Tibial nerve (tissue), 4 donors: ENCODE results near the gene CTRB2.

Experiments
- EP300 ChIP-seq, 2 donors: sonication (generic); formaldehyde crosslinking; IDR thresholded peaks; one replicate each; pipeline ENCODE4 v1.6.1; 2017; ENCODE audit warnings: antibody characterized with exemption in 2 of 2, mild to moderate bottlenecking in 1 of 2
- POLR2A ChIP-seq, 2 donors: fragments of 450-650 bp; IDR thresholded peaks; one replicate each; pipeline ENCODE4 v1.6.1; 2017; ENCODE audit warnings: antibody characterized with exemption in 2 of 2, mild to moderate bottlenecking in 2 of 2, moderate library complexity in 2 of 2
- TF ChIP-seq, protein P1 (sequence below), 5 experiments: fragments of 200-600 bp in 3 of 5; fragments of 450-650 bp in 2 of 5; sonication (generic) in 3 of 5; IDR thresholded peaks; one replicate each; pipeline ENCODE4 v1.5.1; 2016 to 2019; ENCODE audit warnings: antibody characterized with exemption in 5 of 5, mild to moderate bottlenecking in 3 of 5, moderate library complexity in 2 of 5

GRCh38 chr16:75225092-75225491, 18.1 kb upstream of the CTRB2 start:
- TF ChIP-seq, protein P1, sequence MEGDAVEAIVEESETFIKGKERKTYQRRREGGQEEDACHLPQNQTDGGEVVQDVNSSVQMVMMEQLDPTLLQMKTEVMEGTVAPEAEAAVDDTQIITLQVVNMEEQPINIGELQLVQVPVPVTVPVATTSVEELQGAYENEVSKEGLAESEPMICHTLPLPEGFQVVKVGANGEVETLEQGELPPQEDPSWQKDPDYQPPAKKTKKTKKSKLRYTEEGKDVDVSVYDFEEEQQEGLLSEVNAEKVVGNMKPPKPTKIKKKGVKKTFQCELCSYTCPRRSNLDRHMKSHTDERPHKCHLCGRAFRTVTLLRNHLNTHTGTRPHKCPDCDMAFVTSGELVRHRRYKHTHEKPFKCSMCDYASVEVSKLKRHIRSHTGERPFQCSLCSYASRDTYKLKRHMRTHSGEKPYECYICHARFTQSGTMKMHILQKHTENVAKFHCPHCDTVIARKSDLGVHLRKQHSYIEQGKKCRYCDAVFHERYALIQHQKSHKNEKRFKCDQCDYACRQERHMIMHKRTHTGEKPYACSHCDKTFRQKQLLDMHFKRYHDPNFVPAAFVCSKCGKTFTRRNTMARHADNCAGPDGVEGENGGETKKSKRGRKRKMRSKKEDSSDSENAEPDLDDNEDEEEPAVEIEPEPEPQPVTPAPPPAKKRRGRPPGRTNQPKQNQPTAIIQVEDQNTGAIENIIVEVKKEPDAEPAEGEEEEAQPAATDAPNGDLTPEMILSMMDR (IDR thresholded peaks at IDR 0.05) = no peak
- TF ChIP-seq EP300 (IDR thresholded peaks at IDR 0.05) (no peak), POLR2A (IDR thresholded peaks at IDR 0.05) (no peak)
